Calu3 (cell line): ENCODE results near the gene PCDHB8. TPM values are rescaled to one million over a fixed set of nuclear protein-coding genes. Genes with fewer than 3 reads are reported as not detected.
"Not testable (repeated sequence)": the region's sequence is repeated elsewhere in the genome, so short reads cannot be mapped to it uniquely, and the experiment has no call there.

Source experiments
- BruUV-seq: library from RNA; stranded (reverse); fragments of 400-500 nt; replicated peaks from 2 replicates; lab custom pipeline; 2021; lab: Mats Ljungman, UMichigan
- CTCF ChIA-PET: fragments of 300-600 bp; sonication (Branson Sonifier 250); formaldehyde crosslinking; loops from one replicate; lab custom pipeline; 2022; ENCODE audit warnings: antibody characterized with exemption; lab: Charles Lee
- DNase-seq: peaks from one replicate; pipeline ENCODE4 v3.0.0; 2022
- H3K27ac Mint-ChIP-seq: one replicate; pipeline ENCODE4 v1.8.0; 2022; ENCODE audit warnings: mixed read lengths; ENCODE audit not compliant: unreplicated experiment
- H3K27me3 Mint-ChIP-seq: one replicate; pipeline ENCODE4 v1.8.0; 2022; ENCODE audit warnings: mixed read lengths; ENCODE audit not compliant: unreplicated experiment
- H3K36me3 Mint-ChIP-seq: one replicate; pipeline ENCODE4 v1.8.0; 2022; ENCODE audit warnings: mild to moderate bottlenecking, moderate library complexity, mixed read lengths; ENCODE audit not compliant: insufficient read depth, unreplicated experiment
- H3K4me1 Mint-ChIP-seq: one replicate; pipeline ENCODE4 v1.8.0; 2022; ENCODE audit warnings: mild to moderate bottlenecking, low read depth, mixed read lengths; ENCODE audit not compliant: unreplicated experiment
- H3K4me3 Mint-ChIP-seq: one replicate; pipeline ENCODE4 v1.8.0; 2022; ENCODE audit warnings: mild to moderate bottlenecking, low read depth, moderate library complexity, mixed read lengths; ENCODE audit not compliant: unreplicated experiment
- H3K9me3 Mint-ChIP-seq: one replicate; pipeline ENCODE4 v1.8.0; 2022; ENCODE audit warnings: low read depth, mixed read lengths; ENCODE audit not compliant: unreplicated experiment
- intact Hi-C: fragments of 100-400 bp; cut with micrococcal nuclease; formaldehyde crosslinking; loops from one replicate; pipeline ENCODE4 v1.10.0; 2022; ENCODE audit not compliant: unreplicated experiment
- total RNA-seq: library from RNA; stranded (reverse); gene quantifications from 2 replicates; pipeline ENCODE4 v1.2.3, GENCODE V29; 2022
- TF ChIP-seq, protein P1 (sequence below): fragments of 200-600 bp; IDR thresholded peaks from one replicate; pipeline ENCODE4 v1.8.0; 2022; ENCODE audit warnings: antibody characterized with exemption; ENCODE audit not compliant: unreplicated experiment

The PCDHB8 gene
- total RNA-seq, 1 experiment from 2014 or later = 0.21 TPM

DNA sequence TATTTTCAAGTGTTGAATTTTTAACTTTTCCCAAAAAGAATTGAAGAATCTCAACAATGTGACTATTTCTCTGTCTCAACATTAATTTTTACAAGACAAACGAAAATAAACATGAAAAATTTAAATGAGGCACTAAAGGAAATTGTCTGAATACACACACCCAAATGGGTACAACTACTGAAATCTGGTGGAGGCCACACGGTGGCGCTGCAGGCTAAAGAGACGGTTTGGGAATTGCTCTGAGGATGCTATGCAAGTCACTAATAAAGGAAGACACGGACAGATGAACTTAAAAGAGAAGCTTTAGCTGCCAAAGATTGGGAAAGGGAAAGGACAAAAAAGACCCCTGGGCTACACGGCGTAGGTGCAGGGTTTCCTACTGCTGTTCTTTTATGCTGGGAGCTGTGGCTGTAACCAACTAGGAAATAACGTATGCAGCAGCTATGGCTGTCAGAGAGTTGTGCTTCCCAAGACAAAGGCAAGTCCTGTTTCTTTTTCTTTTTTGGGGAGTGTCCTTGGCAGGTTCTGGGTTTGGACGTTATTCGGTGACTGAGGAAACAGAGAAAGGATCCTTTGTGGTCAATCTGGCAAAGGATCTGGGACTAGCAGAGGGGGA is 14.6 kb downstream of the PCDHB8 start, which contains the start of gene PCDHB10:
TSS of gene PCDHB10 (plus strand) at position 244 of the 616 bp plus-strand sequence. CDS start at position 444, 200 bp downstream.
- no peaks in the 10 kb centered on the region for H3K4me1 Mint-ChIP-seq
- intact Hi-C loops = no loop called here
- DNase-seq = peak; percentile 59
- H3K27ac Mint-ChIP-seq = no peak within 1 kb of the TSS
- TF ChIP-seq, protein P1, sequence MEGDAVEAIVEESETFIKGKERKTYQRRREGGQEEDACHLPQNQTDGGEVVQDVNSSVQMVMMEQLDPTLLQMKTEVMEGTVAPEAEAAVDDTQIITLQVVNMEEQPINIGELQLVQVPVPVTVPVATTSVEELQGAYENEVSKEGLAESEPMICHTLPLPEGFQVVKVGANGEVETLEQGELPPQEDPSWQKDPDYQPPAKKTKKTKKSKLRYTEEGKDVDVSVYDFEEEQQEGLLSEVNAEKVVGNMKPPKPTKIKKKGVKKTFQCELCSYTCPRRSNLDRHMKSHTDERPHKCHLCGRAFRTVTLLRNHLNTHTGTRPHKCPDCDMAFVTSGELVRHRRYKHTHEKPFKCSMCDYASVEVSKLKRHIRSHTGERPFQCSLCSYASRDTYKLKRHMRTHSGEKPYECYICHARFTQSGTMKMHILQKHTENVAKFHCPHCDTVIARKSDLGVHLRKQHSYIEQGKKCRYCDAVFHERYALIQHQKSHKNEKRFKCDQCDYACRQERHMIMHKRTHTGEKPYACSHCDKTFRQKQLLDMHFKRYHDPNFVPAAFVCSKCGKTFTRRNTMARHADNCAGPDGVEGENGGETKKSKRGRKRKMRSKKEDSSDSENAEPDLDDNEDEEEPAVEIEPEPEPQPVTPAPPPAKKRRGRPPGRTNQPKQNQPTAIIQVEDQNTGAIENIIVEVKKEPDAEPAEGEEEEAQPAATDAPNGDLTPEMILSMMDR = no peak
- H3K27me3 Mint-ChIP-seq = no peaks in the 10 kb centered on the region
- H3K4me3 Mint-ChIP-seq = peak within 1 kb of the TSS; percentile 46
- no peaks in the 10 kb centered on the region for H3K36me3 Mint-ChIP-seq
- H3K9me3 Mint-ChIP-seq = peaks cover 17% of the 10 kb centered on the region
- CTCF ChIA-PET = interaction anchor here (1.0 to 1.2 kb wide), 2 partner anchors 158 to 366 kb away, joined by 3 read pairs; partner anchors contain the start of gene PCDHGB1
- BruUV-seq = no TSS peak

DNA sequence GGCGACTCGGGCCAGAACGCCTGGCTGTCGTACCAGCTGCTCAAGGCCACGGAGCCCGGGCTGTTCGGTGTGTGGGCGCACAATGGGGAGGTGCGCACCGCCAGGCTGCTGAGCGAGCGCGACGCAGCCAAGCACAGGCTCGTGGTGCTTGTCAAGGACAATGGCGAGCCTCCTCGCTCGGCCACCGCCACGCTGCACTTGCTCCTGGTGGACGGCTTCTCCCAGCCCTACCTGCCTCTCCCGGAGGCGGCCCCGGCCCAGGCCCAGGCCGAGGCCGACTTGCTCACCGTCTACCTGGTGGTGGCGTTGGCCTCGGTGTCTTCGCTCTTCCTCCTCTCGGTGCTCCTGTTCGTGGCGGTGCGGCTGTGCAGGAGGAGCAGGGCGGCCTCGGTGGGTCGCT is 16.7 kb downstream of the PCDHB8 start:
- H3K4me1 Mint-ChIP-seq, H3K27me3 Mint-ChIP-seq, H3K36me3 Mint-ChIP-seq, intact Hi-C loops, CTCF ChIA-PET, H3K4me3 Mint-ChIP-seq, BruUV-seq, H3K27ac Mint-ChIP-seq, DNase-seq: not testable (repeated sequence)
- peaks cover 16% of the 10 kb centered on the region for H3K9me3 Mint-ChIP-seq

DNA sequence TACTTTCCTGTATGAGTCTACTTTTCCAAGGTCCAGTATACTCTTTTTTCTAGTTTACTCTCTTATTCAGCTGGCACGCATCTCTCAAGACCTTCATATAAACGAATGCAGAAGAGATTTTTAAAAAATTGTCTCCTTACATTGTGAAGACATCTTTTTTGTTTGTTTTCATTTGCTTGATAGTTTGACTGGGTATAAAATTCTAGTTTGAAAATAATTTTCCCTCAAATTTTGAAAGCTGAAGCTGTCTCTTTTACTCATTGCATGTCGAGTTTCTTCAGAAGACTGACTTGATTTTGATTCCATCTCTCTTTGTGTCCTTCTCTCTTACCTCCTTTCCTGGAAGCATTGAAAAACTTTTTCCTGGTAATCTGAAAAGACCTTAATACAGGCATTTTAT is 18.8 kb downstream of the PCDHB8 start:
- Mint-ChIP-seq H3K9me3 (peaks cover 16% of the 10 kb centered on the region), H3K27ac (no peak overlapping the region), H3K4me1 (no peaks in the 10 kb centered on the region), H3K4me3 (no peak overlapping the region), H3K36me3 (no peaks in the 10 kb centered on the region), H3K27me3 (no peaks in the 10 kb centered on the region)
- TF ChIP-seq, protein P1 = no peak
- CTCF ChIA-PET = no interaction called here
- intact Hi-C loops = no loop called here
- DNase-seq = no peak
- BruUV-seq = no TSS peak

DNA sequence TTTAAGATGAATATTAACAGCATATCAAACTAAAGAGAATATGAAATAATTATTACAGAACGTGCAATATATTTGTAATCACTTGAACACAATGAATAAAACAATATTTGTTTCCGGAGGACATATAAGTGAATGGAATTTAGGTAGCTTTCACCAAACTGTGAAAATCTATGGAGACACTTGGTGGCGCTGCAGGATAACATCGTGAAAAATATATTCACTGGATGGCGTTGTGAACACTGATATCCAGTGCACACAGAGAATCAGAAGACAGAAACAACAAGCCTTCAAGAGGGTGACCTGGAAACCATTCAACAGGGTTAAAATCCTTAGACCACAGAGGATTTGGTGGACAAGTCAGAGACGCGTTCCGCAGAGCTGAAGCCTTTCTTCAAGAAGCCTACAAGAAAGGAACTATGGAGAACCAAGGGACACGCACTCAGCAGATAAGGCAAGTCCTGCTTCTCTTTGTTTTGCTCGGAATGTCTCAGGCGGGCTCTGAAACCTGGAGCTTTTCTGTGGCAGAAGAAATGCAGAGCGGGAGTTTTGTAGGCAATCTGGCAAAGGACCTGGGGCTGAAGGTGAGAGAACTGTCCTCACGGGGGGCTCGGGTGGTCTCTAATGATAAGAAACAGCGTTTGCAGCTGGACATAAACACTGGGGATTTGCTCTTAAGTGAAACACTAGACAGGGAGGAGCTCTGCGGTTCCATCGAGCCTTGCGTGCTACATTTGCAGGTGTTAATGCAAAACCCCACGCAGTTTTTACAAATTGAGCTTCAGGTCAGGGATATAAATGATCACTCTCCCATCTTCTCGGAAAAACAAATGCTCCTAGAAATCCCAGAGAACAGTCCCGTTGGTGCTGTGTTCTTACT is 22.0 kb downstream of the PCDHB8 start, which contains the start of gene PCDHB11:
TSS of gene PCDHB11 (plus strand) at position 269 of the 877 bp plus-strand sequence. CDS start at position 417, 148 bp downstream.
- no peak for DNase-seq
- H3K27me3 Mint-ChIP-seq = no peaks in the 10 kb centered on the region
- no TSS peak for BruUV-seq
- no peaks in the 10 kb centered on the region for H3K4me1 Mint-ChIP-seq
- no peaks in the 10 kb centered on the region for H3K36me3 Mint-ChIP-seq
- TF ChIP-seq, protein P1 = no peak
- intact Hi-C loops = no loop called here
- H3K4me3 Mint-ChIP-seq = no peak within 1 kb of the TSS
- CTCF ChIA-PET = interaction anchor here (1.6 kb wide), 1 partner anchor 368 kb away, joined by 4 read pairs; no protein-coding TSS in a partner anchor
- H3K27ac Mint-ChIP-seq = no peak within 1 kb of the TSS
- peaks cover 8% of the 10 kb centered on the region for H3K9me3 Mint-ChIP-seq

DNA sequence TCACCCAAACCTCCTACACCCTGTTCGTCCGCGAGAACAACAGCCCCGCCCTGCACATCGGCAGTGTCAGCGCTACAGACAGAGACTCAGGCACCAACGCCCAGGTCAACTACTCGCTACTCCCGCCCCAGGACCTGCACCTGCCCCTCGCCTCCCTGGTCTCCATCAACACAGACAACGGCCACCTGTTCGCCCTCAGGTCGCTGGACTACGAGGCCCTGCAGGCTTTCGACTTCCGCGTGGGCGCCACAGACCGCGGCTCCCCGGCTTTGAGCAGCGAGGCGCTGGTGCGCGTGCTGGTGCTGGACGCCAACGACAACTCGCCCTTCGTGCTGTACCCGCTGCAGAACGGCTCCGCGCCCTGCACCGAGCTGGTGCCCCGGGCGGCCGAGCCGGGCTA is 23.5 kb downstream of the PCDHB8 start:
- CTCF ChIA-PET, BruUV-seq, H3K9me3 Mint-ChIP-seq, H3K27ac Mint-ChIP-seq, DNase-seq, H3K4me3 Mint-ChIP-seq, H3K27me3 Mint-ChIP-seq, intact Hi-C loops, H3K36me3 Mint-ChIP-seq, H3K4me1 Mint-ChIP-seq: not testable (repeated sequence)

DNA sequence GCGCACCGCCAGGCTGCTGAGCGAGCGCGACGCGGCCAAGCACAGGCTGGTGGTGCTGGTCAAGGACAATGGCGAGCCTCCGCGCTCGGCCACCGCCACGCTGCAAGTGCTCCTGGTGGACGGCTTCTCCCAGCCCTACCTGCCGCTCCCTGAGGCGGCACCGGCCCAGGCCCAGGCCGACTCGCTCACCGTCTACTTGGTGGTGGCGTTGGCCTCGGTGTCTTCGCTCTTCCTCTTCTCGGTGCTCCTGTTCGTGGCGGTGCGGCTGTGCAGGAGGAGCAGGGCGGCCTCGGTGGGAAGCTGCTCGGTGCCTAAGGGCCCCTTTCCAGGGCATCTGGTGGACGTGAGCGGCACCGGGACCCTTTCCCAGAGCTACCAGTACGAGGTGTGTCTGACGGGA is 24.1 kb downstream of the PCDHB8 start:
- BruUV-seq, H3K27ac Mint-ChIP-seq, intact Hi-C loops, H3K27me3 Mint-ChIP-seq, H3K36me3 Mint-ChIP-seq, H3K4me3 Mint-ChIP-seq, H3K4me1 Mint-ChIP-seq, H3K9me3 Mint-ChIP-seq, DNase-seq: not testable (repeated sequence)
- CTCF ChIA-PET = interaction anchor here (0.7 kb wide), 1 partner anchor 132 kb away, joined by 3 read pairs; no protein-coding TSS in a partner anchor
